HepG2 (cell line): Measurements from ENCODE around the gene SCFD2.

ENCODE experiments used
- MYNN ChIP-seq: sonication (generic); formaldehyde crosslinking; IDR thresholded peaks from 2 replicates; pipeline ENCODE4 v1.4.0; 2020; ENCODE audit warnings: mild to moderate bottlenecking, low read depth, missing genetic modification reagents
- NFYB ChIP-seq: sonication (generic); formaldehyde crosslinking; IDR thresholded peaks from 2 replicates; pipeline ENCODE4 v1.4.0; 2020; ENCODE audit warnings: missing genetic modification reagents

DNA sequence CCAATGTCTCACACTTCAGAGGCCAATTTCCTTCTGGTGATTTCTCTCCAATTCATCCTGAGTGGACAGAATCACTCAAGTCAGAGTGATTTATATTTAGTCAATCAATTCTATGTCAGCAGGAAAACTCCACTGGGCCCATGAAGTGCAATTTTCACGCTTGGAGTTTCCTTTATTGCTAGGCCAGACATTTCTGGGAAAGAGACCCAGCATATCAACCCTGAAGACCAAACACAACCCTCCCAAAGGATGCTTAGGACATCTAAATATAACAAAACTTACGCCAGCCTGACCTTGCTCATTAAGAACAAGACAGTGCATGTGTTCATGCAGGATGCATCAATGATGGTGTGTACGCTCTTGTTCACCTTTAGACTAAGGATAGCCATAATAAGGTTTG lies 347.4 kb downstream of the SCFD2 start:
- TF ChIP-seq NFYB (CRISPR knock-in tag) (no peak), MYNN (CRISPR knock-in tag) (no peak)
